NCI-H1048 (cell line): ENCODE results near the gene MIA.
"Not testable (repeated sequence)": the region's sequence is repeated elsewhere in the genome, so short reads cannot be mapped to it uniquely, and the experiment has no call there.

Experiments used
- DNase-seq: peaks from one replicate; lab custom pipeline; 2025; lab: John Stamatoyannopoulos, UW

The MIA gene

GRCh38 chr19:40750874-40751537, 24.3 kb upstream of the MIA start, which contains the start of gene SNRPA:
SNRPA (plus strand) TSS chr19:40751203; CDS start chr19:40751409, 206 bp downstream.
- peak; percentile 88 for DNase-seq

GRCh38 chr19:40752257-40752781, 23.0 kb upstream of the MIA start:
- DNase-seq: no peak

GRCh38 chr19:40754611-40755247, 20.6 kb upstream of the MIA start:
- no peak for DNase-seq

GRCh38 chr19:40755248-40755624, 20.1 kb upstream of the MIA start:
- no peak for DNase-seq

GRCh38 chr19:40755791-40756190, 19.5 kb upstream of the MIA start:
- no peak for DNase-seq

GRCh38 chr19:40756502-40757110, 18.7 kb upstream of the MIA start:
- DNase-seq: no peak

- DNase-seq: no peak
Measured at GRCh38 chr19:40758491-40758890, 16.8 kb upstream of the MIA start.

- no peak for DNase-seq
Measured at GRCh38 chr19:40759352-40759751, 16.0 kb upstream of the MIA start.

- no peak for DNase-seq
Measured at GRCh38 chr19:40762754-40763470, 12.4 kb upstream of the MIA start.

GRCh38 chr19:40763526-40763925, 11.8 kb upstream of the MIA start:
- DNase-seq: no peak

- no peak for DNase-seq
Measured at GRCh38 chr19:40763963-40764362, 11.4 kb upstream of the MIA start.

GRCh38 chr19:40766385-40766784, 8.9 kb upstream of the MIA start:
- DNase-seq: not testable (repeated sequence)

- no peak for DNase-seq
Measured at GRCh38 chr19:40768869-40769268, 6.5 kb upstream of the MIA start.

- not testable (repeated sequence) for DNase-seq
Measured at GRCh38 chr19:40771101-40771862, 4.0 kb upstream of the MIA start.

- no peak for DNase-seq
Measured at GRCh38 chr19:40775632-40776022, 306 bp downstream of the MIA start.

- no peak for DNase-seq
Measured at GRCh38 chr19:40776364-40776763, 1.0 kb downstream of the MIA start.

- DNase-seq: peak; percentile 72
Measured at GRCh38 chr19:40776932-40777644, 1.8 kb downstream of the MIA start.

- DNase-seq: no peak
Measured at GRCh38 chr19:40777645-40777936, 2.3 kb downstream of the MIA start.

GRCh38 chr19:40777937-40778705, 2.8 kb downstream of the MIA start, which contains the start of gene RAB4B:
RAB4B (plus strand) TSS chr19:40778247; CDS start chr19:40778376, 129 bp downstream.
- DNase-seq: peak; percentile 98

GRCh38 chr19:40778706-40779284, 3.5 kb downstream of the MIA start:
- no peak for DNase-seq
